SK-N-SH treated with all-trans-retinoic acid at 6 μM for 48 hours (cell line): ENCODE data around the gene LPP.

ENCODE experiments used
- ARNTL ChIP-seq: fragments of 450-650 bp; formaldehyde crosslinking; IDR thresholded peaks from 2 replicates; pipeline ENCODE4 v1.5.0; 2020; ENCODE audit warnings: low read depth, mild to moderate bottlenecking, moderate library complexity, borderline replicate concordance
- GLIS3 ChIP-seq: fragments of 250-450 bp; sonication (Bioruptor Pico); IDR thresholded peaks from 2 replicates; pipeline ENCODE4 v1.5.0; 2020; ENCODE audit warnings: mild to moderate bottlenecking, moderate library complexity
- PATZ1 ChIP-seq: fragments of 250-450 bp; sonication (Bioruptor Pico); IDR thresholded peaks from 2 replicates; pipeline ENCODE4 v1.8.0; 2020; ENCODE audit warnings: mild to moderate bottlenecking, moderate library complexity, borderline replicate concordance
- PPARA ChIP-seq: fragments of 250-450 bp; sonication (Bioruptor Pico); IDR thresholded peaks from 2 replicates; pipeline ENCODE4 v1.5.0; 2020; ENCODE audit warnings: mild to moderate bottlenecking, borderline replicate concordance
- RARB ChIP-seq: fragments of 250-450 bp; sonication (Bioruptor Pico); IDR thresholded peaks from 2 replicates; pipeline ENCODE4 v1.8.0; 2021; ENCODE audit warnings: mild to moderate bottlenecking, moderate library complexity
- TCF4 ChIP-seq: fragments of 250-450 bp; sonication (Bioruptor Pico); IDR thresholded peaks from 2 replicates; pipeline ENCODE4 v1.8.0; 2021; ENCODE audit warnings: mild to moderate bottlenecking, moderate library complexity, borderline replicate concordance
- ZFP3 ChIP-seq: fragments of 250-450 bp; sonication (Bioruptor Pico); IDR thresholded peaks from 2 replicates; pipeline ENCODE4 v1.5.0; 2020; ENCODE audit warnings: mild to moderate bottlenecking, moderate library complexity
- ZNF565 ChIP-seq: fragments of 450-650 bp; formaldehyde crosslinking; conservative IDR thresholded peaks from 2 replicates; pipeline ENCODE4 v1.5.0; 2020; ENCODE audit warnings: low read depth, mild to moderate bottlenecking, moderate library complexity

- TF ChIP-seq RARB (CRISPR knock-in tag) (no peak), ARNTL (no peak), TCF4 (no peak), ZNF565 (CRISPR knock-in tag) (no peak), PATZ1 (no peak), ZFP3 (CRISPR knock-in tag) (no peak), PPARA (CRISPR knock-in tag) (no peak), GLIS3 (no peak)
These were observed 138.3 kb downstream of the LPP start for GRCh38 chr3:188292251-188292650.
